Gastroesophageal sphincter (tissue), 3 donors: ENCODE results near the gene CARNS1.

Experiments
- EP300 ChIP-seq: sonication (generic); formaldehyde crosslinking; IDR thresholded peaks from one replicate; pipeline ENCODE4 v1.6.1; 2017; ENCODE audit warnings: antibody characterized with exemption, mild to moderate bottlenecking
- POLR2A ChIP-seq, 2 donors: fragments of 450-650 bp; IDR thresholded peaks; one replicate each; pipeline ENCODE4 v1.6.1; 2017; ENCODE audit warnings: antibody characterized with exemption in 2 of 2, mild to moderate bottlenecking in 2 of 2, moderate library complexity in 1 of 2
- POLR2AphosphoS5 ChIP-seq: sonication (generic); formaldehyde crosslinking; IDR thresholded peaks from one replicate; pipeline ENCODE4 v1.6.1; 2017; ENCODE audit warnings: antibody characterized with exemption
- TF ChIP-seq, protein P1 (sequence below), 4 experiments: fragments of 200-600 bp in 2 of 4; fragments of 450-650 bp in 2 of 4; sonication (generic) in 1 of 4; IDR thresholded peaks; one replicate each; pipeline ENCODE4 v1.5.1; 2017 to 2019; ENCODE audit warnings: antibody characterized with exemption in 4 of 4, mild to moderate bottlenecking in 2 of 4, moderate library complexity in 2 of 4

DNA sequence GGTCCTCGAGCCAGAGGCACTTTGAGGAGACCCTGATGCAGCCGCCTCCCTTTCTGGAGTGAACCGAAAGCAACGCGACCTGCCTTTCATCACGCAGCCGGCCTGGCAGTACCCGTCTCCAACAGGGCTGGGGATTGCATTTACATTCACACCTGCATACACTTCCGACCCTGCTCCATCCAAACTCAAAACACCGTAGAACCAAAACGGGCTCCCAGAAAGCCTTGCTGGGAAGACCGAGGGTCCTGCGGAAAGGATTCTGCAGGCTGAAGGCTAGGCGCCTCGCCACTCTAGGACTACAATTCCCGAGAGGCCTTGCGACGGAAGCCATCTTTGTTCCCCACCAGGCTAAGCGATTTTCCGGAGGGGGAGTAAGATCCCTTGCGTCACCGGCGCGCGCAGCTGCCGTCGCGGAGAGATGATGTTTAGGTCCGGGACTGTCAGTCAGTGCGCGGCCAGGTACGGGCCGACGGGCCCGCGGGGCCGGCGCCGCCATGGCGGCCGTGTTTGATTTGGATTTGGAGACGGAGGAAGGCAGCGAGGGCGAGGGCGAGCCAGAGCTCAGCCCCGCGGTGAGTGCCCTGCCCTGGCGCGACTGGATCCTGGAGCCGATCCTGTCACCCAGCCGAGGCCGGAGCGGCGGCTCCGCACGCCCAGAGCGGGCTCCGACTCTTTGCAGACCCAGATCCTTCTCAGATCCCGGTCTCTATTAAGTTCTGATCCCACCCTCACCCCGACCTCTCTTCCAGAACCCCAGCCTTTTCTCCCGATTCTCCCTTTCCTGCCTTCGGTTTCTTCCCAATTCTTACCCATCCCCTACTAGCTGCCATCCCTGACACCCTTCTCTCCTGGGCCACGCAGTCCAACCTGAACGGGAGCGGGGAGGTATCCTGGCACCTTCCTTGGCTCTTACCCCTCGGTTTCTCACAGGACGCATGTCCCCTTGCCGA lies 12.8 kb downstream of the CARNS1 start, which contains the start of gene RPS6KB2:
- TF ChIP-seq POLR2AphosphoS5, result peak; percentile 96
- TF ChIP-seq, protein P1, sequence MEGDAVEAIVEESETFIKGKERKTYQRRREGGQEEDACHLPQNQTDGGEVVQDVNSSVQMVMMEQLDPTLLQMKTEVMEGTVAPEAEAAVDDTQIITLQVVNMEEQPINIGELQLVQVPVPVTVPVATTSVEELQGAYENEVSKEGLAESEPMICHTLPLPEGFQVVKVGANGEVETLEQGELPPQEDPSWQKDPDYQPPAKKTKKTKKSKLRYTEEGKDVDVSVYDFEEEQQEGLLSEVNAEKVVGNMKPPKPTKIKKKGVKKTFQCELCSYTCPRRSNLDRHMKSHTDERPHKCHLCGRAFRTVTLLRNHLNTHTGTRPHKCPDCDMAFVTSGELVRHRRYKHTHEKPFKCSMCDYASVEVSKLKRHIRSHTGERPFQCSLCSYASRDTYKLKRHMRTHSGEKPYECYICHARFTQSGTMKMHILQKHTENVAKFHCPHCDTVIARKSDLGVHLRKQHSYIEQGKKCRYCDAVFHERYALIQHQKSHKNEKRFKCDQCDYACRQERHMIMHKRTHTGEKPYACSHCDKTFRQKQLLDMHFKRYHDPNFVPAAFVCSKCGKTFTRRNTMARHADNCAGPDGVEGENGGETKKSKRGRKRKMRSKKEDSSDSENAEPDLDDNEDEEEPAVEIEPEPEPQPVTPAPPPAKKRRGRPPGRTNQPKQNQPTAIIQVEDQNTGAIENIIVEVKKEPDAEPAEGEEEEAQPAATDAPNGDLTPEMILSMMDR (IDR thresholded peaks at IDR 0.05), result no peak
- peak; percentile 95 to 96 for TF ChIP-seq POLR2A (IDR thresholded peaks at IDR 0.05)
- no peak for TF ChIP-seq EP300
